HG03439 (cell line): ENCODE measurements around the gene ZNF560.
"Not testable (repeated sequence)": the region's sequence is repeated elsewhere in the genome, so short reads cannot be mapped to it uniquely, and the experiment has no call there.

ENCODE experiments used
- ATAC-seq: cut with Tn5 transposase; IDR thresholded peaks from one replicate; pipeline ENCODE4 v1.9.1; 2021; ENCODE audit warnings: mild to moderate bottlenecking, moderate library complexity; ENCODE audit not compliant: unreplicated experiment

Gene ZNF560

DNA sequence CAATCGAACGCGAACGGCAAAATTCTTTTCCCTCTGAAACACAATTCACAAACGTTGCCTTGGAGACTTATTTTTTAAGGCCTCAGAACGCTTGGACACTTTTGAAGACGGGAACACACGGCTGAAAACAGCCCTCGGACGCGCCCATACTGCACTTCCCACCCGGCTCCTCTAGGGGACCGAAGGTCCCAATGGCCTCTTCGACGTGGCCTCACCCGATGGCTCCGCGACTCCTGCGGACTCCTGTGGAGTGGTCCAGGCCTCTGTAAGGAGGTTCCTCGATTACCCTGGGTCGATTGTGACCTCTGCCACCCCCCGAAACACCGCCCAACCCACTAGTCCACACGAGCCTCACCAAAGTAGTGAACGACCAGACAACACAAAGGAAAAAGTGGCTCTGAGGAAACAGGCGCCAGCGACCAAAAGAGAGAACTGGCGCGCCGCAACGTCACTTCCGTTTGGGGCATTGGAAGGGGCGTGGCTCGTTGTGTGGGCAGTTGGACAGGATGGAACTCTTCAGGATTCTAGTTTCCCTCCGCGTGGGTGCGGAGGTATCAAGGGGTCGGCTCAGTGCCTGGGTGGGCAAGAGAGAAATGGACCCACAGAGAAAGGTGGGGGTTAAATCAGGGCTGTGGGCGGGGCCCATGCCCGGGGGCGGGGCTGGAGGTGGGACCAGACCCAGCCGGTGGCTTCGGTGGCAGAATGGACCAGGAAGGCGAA lies at the start of gene ZNF560:
TSS of gene ZNF560 (minus strand) at position 434 of the 720 bp plus-strand sequence. CDS start 23,303 bp downstream, outside the sequence.
- no peak for ATAC-seq

DNA sequence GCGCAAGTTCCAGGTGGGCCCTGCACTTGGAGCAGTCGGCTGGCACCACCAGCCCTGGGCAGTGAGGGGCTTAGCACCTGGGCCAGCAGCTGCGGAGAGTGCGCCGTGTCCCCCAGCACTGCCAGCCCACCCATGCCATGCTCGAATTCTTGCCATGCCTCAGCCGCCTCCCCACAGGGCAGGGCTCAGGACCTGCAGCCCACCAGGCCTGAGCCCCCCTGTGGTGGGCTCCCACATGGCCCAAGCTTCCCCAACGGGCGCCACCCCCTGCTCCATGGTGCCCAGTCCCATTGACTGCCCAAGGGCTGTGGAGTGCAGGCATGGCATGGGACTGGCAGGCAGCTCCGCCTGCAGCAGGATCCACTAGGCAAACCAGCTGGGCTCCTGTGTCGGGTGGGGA lies 49.5 kb upstream of the ZNF560 start:
- ATAC-seq, result no peak

DNA sequence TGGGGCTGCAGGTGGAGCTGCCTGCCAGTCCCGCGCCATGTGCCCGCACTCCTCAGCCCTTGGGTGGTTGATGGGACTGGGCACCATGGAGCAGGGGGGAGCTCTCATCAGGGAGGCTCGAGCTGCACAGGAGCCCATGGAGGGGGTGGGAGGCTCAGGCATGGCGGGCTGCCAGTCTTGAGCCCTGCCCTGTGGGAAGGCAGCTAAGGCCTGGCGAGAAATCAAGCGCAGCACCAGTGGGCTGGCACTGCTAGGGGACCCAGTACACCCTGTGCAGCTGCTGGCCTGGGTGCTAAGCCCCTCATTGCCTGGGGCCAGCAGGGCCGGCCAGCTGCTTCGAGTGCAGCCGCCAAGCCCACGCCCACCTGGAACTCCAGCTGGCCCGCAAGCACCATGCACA lies 42.9 kb upstream of the ZNF560 start:
- not testable (repeated sequence) for ATAC-seq

GRCh38 chr19:9539921-9540320 lies 41.5 kb upstream of the ZNF560 start:
- not testable (repeated sequence) for ATAC-seq

DNA sequence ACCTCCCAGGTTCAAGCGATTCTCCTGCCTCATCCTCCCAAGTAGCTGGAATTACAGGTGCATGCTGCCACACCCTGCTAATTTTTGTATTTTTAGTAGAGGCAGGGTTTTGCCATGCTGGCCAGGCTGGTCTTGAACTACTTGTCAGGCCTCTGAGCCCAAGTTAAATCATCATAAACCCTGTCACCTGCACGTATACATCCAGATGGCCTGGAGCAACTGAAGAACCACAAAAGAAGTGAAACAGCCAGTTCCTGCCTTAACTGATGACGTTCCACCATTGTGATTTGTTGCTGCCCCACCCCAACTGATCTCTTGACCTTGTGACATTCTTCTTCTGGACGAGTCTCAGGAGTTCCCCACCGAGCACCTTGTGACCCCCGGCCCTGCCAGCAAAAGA lies 40.8 kb upstream of the ZNF560 start:
- not testable (repeated sequence) for ATAC-seq

GRCh38 chr19:9538183-9539058 lies 40.0 kb upstream of the ZNF560 start, which contains the start of gene ZNF426:
TSS of gene ZNF426 (minus strand) at chr19:9538645. CDS start at chr19:9536232, 2,413 bp downstream.
- ATAC-seq, result peak; percentile 63

- no peak for ATAC-seq
These were observed 37.5 kb upstream of the ZNF560 start for GRCh38 chr19:9535934-9536333.

GRCh38 chr19:9531933-9532332 lies 33.5 kb upstream of the ZNF560 start:
- no peak for ATAC-seq

- ATAC-seq, result no peak
These were observed 30.4 kb upstream of the ZNF560 start for GRCh38 chr19:9528757-9529336.

DNA sequence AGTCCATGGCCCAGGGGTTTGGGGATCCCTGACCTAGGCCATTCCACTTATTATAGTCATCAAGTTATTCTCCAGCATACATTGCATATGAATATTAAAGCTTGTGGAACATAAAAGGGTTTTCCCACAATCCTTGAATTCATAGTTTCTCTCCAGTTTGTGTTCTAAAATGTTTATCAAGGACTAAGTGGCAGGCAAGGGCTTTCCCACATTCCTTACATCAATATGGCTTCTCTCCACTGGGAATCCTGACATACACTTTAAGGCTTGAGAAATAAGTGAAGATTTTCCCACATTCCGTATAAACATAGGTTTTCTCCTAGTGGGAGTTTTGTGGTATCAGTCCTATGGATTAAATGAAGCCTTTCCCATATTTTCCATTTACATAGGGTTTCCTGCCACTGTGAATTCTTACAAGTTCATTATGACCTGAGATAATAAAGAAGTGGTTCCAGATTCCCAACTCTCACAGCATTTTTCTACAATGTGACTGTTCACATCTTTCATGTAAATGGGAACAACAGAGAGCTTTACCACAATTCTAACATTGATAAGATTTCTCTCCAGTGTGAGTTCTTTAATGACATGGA lies 25.6 kb upstream of the ZNF560 start:
- ATAC-seq, result no peak

DNA sequence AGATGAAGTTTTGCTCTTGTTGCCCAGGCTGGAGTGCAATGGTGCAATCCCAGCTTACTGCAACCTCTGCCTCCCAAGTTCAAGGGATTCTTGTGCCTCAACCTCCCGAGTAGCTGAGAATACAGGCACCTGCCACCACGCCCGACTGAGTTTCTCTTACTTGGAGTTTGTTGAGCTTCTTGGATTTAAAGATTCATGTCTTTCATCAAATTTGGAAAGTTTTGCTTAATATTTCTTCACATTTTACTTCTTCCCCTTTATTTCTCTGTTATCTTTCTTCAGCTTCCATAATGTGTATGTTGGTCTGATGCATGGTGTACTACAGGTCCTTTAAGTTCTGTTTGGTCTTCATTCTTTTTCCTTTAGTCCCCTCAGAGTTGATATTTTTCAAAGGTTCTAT lies 8.9 kb upstream of the ZNF560 start:
- ATAC-seq, result no peak

- no peak for ATAC-seq
These were observed 2.4 kb upstream of the ZNF560 start for GRCh38 chr19:9500796-9501195.

DNA sequence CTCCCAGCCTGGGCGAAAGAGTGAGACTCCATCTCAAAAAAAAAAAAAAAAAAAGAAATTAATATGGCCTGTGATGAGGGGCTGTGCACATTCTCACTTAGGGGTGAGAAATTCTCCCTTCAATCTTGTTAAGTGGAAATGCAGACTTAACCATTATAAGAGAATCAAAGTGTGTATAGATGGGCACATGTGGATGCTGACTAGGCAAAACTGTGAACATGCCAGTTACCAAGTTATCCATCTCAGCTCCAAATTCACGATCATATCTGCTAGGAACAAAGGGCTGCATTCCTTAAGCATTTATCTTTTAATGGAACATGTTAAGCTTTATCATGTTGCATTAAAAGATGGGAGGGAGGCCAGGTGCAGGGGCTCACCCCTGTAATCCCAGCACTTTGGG lies 4.3 kb downstream of the ZNF560 start:
- no peak for ATAC-seq

DNA sequence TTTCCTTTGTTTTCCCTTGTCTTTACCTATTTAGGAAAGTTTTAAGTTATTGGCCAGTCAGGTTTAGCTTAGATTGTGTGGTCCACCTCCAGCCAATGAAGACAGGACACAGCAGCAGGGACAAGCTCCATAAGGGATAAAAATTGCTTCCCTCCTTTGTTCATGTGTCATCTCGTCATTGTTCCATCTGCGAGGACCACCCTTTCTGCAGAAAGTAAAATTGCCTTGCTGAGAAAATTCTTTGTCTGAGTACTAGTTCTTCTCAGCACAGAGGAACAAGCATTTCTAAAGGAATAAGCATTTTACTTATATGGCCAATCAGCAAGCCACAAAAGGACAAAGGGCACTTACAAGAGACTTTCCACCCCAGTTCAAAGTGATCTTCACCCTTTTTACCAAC lies 11.4 kb downstream of the ZNF560 start:
- no peak for ATAC-seq

- no peak for ATAC-seq
These were observed 13.3 kb downstream of the ZNF560 start for GRCh38 chr19:9485140-9485539.

DNA sequence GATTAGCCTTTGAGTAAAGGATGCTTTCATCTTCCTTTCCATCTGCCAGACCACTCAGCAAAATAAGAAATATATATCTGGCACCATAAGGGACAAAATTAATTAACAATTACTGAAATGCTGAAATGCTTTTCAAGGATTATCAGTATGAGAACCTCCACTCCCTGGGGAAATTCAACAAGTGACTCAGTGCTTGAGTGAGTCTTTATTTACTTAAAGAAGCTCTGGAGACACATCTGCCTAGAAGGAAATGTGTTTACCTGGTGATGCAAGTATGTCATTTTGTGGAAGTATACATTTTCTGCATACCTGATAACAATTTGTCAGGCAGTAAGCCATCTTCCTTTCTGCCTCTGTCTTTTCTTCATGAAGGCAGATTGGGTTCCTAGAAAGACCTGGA lies 23.4 kb downstream of the ZNF560 start:
- no peak for ATAC-seq

DNA sequence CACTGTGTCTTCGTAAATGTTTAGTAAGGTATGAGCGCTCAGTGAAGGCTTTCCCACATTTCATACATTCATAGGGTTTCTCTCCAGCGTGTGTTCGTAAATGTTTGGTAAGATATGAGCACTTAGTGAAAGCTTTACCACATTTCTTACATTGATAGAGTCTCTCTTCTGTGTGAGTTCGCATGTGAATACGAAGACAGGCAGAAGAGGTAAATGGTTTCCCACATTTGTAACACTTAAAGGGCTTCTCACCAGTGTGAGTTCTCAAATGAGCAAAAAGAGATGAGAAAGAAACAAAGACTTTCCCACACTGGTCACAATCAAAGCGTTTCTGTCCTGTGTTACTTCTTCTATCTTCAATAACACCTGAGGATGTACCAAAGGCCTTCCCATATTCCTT lies 31.3 kb downstream of the ZNF560 start:
- no peak for ATAC-seq

DNA sequence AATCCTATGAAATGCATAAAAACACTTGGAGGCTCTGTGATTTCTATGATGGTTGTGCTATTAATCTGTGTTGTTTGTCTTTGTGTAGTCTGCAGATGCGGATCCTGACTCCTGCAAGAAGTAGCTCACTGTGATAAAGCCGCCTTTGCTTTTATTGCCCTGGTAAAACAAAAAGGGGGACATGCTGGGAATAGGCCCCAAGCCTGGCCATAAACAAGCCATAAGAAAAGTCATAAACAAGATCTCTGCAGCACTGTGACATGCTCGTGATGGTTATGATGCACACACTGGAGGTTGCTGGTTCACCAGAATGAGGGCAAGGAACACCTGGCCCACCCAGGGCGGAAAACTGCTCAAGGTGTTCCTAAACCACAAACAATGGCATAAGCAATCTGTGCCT lies 36.5 kb downstream of the ZNF560 start:
- no peak for ATAC-seq

DNA sequence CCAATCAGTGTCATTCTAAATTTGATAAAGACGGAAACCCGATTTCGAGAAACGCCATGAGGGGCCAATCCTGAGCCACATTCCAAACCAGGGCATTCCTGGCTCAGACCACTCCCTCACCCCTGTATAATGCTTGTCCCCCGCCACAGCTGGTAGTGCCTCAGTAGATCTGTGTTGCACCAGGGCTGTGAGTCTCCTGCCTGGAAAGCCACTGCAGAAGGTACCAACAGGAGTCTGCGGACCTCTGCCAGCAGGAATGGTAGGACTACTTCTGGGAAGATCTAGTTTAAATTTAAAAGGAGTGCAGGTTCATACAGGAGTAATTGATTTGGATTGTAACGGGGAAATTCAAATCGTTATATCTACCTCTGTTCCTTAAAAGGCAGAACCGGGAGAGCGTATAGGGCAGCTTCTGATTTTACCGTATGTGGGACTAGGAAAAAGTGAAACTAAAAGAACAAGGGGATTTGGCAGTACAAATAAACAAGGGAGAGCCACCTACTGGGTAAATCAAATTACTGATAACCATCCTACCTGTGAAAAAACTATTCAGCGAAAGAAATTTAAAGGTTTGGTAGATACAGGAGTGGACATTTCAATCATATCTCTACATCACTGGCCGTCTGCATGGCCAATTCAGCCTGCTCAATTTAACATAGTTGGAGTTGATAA lies 42.3 kb downstream of the ZNF560 start:
- no peak for ATAC-seq

- no peak for ATAC-seq
These were observed 44.5 kb downstream of the ZNF560 start for GRCh38 chr19:9453953-9454352.

GRCh38 chr19:9445037-9445436 lies 53.4 kb downstream of the ZNF560 start:
- no peak for ATAC-seq
